Measurements from ENCODE around the gene STX16.

- TF ChIP-seq CTCF (IDR thresholded peaks at IDR 0.05), result no peak
- no peak for TF ChIP-seq EZH2 (IDR thresholded peaks at IDR 0.05; ENCODE audit: borderline replicate concordance, insufficient read depth, low read depth, low read length, poor library complexity, severe bottlenecking)
These were observed 16.9 kb downstream of the STX16 start for GRCh38 chr20:58667975-58668374.

Data from B cell (primary cell).